HCT116 (cell line): Measurements from ENCODE around the gene PCCB. TPM values are rescaled to one million over a fixed set of nuclear protein-coding genes. Genes with fewer than 3 reads are reported as not detected.

Experiments used
- ATAC-seq: fragments of 200-7000 bp; cut with Tn5 transposase; 2 replicates; pipeline ENCODE4 v1.9.1; 2020; ENCODE audit warnings: mild to moderate bottlenecking, moderate library complexity
- BruUV-seq: library from RNA; stranded (reverse); fragments of 400-500 nt; replicated peaks from 2 replicates; lab custom pipeline; 2021; lab: Mats Ljungman, UMichigan
- CTCF ChIA-PET: fragments of 300-600 bp; sonication (Branson Sonifier 250); formaldehyde crosslinking; loops from one replicate; lab custom pipeline; 2021; ENCODE audit warnings: antibody characterized with exemption; lab: Charles Lee
- POLR2A ChIA-PET: fragments of 300-600, 350-600 bp; sonication (Branson Sonifier 250); formaldehyde crosslinking; loops from one replicate; lab custom pipeline; 2021; ENCODE audit warnings: antibody characterized with exemption; lab: Charles Lee
- RAD21 ChIA-PET, 2 experiments: fragments of 300-600 bp; sonication (Branson Sonifier 250); formaldehyde crosslinking; loops; one replicate each; lab custom pipeline; 2023; ENCODE audit warnings: low total read pairs in 2 of 2; ENCODE audit not compliant: uncharacterized antibody in 2 of 2, unreplicated experiment in 2 of 2, low non-redundant PET in 1 of 2; lab: Charles Lee
- DNase-seq: peaks from one replicate; pipeline ENCODE4 v3.0.0-alpha.2; 2010; ENCODE audit warnings: low read depth, low spot score
- H2AFZ ChIP-seq: fragments of 200-600 bp; shearing (Covaris generic), sonication (generic); 2 replicates; pipeline ENCODE4 v1.6.1; 2017; ENCODE audit warnings: low read depth, mixed run types, mixed read lengths, antibody characterized with exemption, low read length; ENCODE audit not compliant: poor library complexity, severe bottlenecking
- H3K27ac ChIP-seq: 2 replicates; pipeline ENCODE4 v1.5.1; 2012; ENCODE audit warnings: low read depth, low read length
- H3K27me3 ChIP-seq: fragments of 200-600 bp; sonication (generic); 2 replicates; pipeline ENCODE4 v1.6.1; 2016; ENCODE audit warnings: mixed run types, low read length, mixed read lengths; ENCODE audit not compliant: insufficient read depth
- H3K36me3 ChIP-seq, 2 experiments: fragments of 200-500 bp in 1 of 2; fragments of 200-600 bp in 1 of 2; sonication (Bioruptor generic) in 1 of 2; sonication (generic) in 1 of 2; 2 replicates each; pipeline versions ENCODE4 v1.5.1 to v1.6.1; 2014 to 2016; ENCODE audit warnings: low read length in 2 of 2, inconsistent platforms in 1 of 2, mixed read lengths in 1 of 2, mixed run types in 1 of 2; ENCODE audit not compliant: insufficient read depth in 2 of 2, control insufficient read depth in 1 of 2
- H3K4me1 ChIP-seq, 2 experiments: fragments of 200-600 bp in 1 of 2; sonication (generic) in 1 of 2; 2 replicates each; pipeline versions ENCODE4 v1.5.1 to v1.6.1; 2012 to 2017; ENCODE audit warnings: low read length in 2 of 2, inconsistent platforms in 1 of 2, mild to moderate bottlenecking in 1 of 2, mixed read lengths in 1 of 2, mixed run types in 1 of 2, moderate library complexity in 1 of 2; ENCODE audit not compliant: insufficient read depth in 2 of 2, control insufficient read depth in 1 of 2
- H3K4me2 ChIP-seq: fragments of 200-600 bp; sonication (generic); 2 replicates; pipeline ENCODE4 v1.6.1; 2017; ENCODE audit warnings: mixed run types, low read length, mixed read lengths
- H3K4me3 ChIP-seq, 2 experiments: fragments of 200-600 bp in 1 of 2; sonication (generic) in 1 of 2; replicated peaks in 1 of 2; 2 replicates each; pipeline ENCODE4 v1.5.1; 2011 to 2016; ENCODE audit warnings: low read length in 2 of 2, control low read depth in 1 of 2, low read depth in 1 of 2, mild to moderate bottlenecking in 1 of 2, mixed read lengths in 1 of 2, mixed run types in 1 of 2
- H3K79me2 ChIP-seq: fragments of 200-600 bp; sonication (generic); 2 replicates; pipeline ENCODE4 v1.6.1; 2017; ENCODE audit warnings: mild to moderate bottlenecking, mixed run types, low read length, moderate library complexity, mixed read lengths; ENCODE audit not compliant: insufficient read depth
- H3K9ac ChIP-seq: fragments of 200-600 bp; sonication (generic); 2 replicates; pipeline ENCODE4 v1.6.1; 2016; ENCODE audit warnings: low read length, mixed read lengths
- H3K9me2 ChIP-seq: fragments of 200-600 bp; sonication (generic), shearing (Covaris generic); 2 replicates; pipeline ENCODE4 v1.6.1; 2017; ENCODE audit warnings: mixed run types, mild to moderate bottlenecking, moderate library complexity; ENCODE audit not compliant: insufficient read depth
- H3K9me3 ChIP-seq, 2 experiments: fragments of 200-500 bp in 1 of 2; fragments of 200-600 bp in 1 of 2; sonication (Bioruptor generic) in 1 of 2; sonication (generic) in 1 of 2; 2 replicates each; pipeline ENCODE4 v1.6.1; 2014 to 2017; ENCODE audit warnings: low read length in 2 of 2, mixed read lengths in 2 of 2, inconsistent platforms in 1 of 2, low read depth in 1 of 2, mild to moderate bottlenecking in 1 of 2, mixed run types in 1 of 2, moderate library complexity in 1 of 2; ENCODE audit not compliant: control insufficient read depth in 1 of 2, insufficient read depth in 1 of 2
- H4K20me1 ChIP-seq: fragments of 200-600 bp; sonication (generic), shearing (Covaris generic); 2 replicates; pipeline ENCODE4 v1.6.1; 2017; ENCODE audit warnings: mixed run types, mild to moderate bottlenecking, moderate library complexity; ENCODE audit not compliant: insufficient read depth
- CBX3 ChIP-seq: IDR thresholded peaks from 2 replicates; pipeline ENCODE4 v1.6.1; 2012; ENCODE audit warnings: low read depth
- CEBPB ChIP-seq: IDR thresholded peaks from 2 replicates; pipeline ENCODE4 v1.6.1; 2012; ENCODE audit warnings: low read depth
- ELF1 ChIP-seq: IDR thresholded peaks from 2 replicates; pipeline ENCODE4 v1.6.1; 2012; ENCODE audit warnings: low read depth, borderline replicate concordance
- EZH2phosphoT487 ChIP-seq: fragments of 200-600 bp; IDR thresholded peaks from 2 replicates; pipeline ENCODE4 v1.6.1; 2018; ENCODE audit warnings: antibody characterized with exemption, borderline replicate concordance
- FOSL1 ChIP-seq: IDR thresholded peaks from 2 replicates; pipeline ENCODE4 v1.6.1; 2012; ENCODE audit warnings: low read depth
- JUND ChIP-seq: IDR thresholded peaks from 2 replicates; pipeline ENCODE4 v1.6.1; 2012
- POLR2A ChIP-seq: IDR thresholded peaks from 2 replicates; pipeline ENCODE4 v1.7.0; 2011; ENCODE audit warnings: borderline replicate concordance; ENCODE audit not compliant: insufficient read depth, insufficient read length; ENCODE audit errors: extremely low read depth
- POLR2AphosphoS5 ChIP-seq: IDR thresholded peaks from 2 replicates; pipeline ENCODE4 v1.6.1; 2011; ENCODE audit warnings: mild to moderate bottlenecking, low read depth, low read length, moderate library complexity
- REST ChIP-seq: IDR thresholded peaks from 2 replicates; pipeline ENCODE4 v1.6.1; 2012; ENCODE audit warnings: low read depth
- SIN3A ChIP-seq: IDR thresholded peaks from 2 replicates; pipeline ENCODE4 v1.6.1; 2012; ENCODE audit warnings: low read depth
- SP1 ChIP-seq: IDR thresholded peaks from 2 replicates; pipeline ENCODE4 v1.6.1; 2012; ENCODE audit warnings: low read depth
- YY1 ChIP-seq: IDR thresholded peaks from 2 replicates; pipeline ENCODE4 v1.6.1; 2011; ENCODE audit warnings: low read length, low read depth, moderate library complexity, mild to moderate bottlenecking; ENCODE audit not compliant: insufficient replicate concordance; ENCODE audit errors: extremely low read depth
- ZFX ChIP-seq: fragments of 450-650 bp; IDR thresholded peaks from 2 replicates; pipeline ENCODE4 v1.6.1; 2017
- ZNF274 ChIP-seq: fragments of 200-500 bp; sonication (Bioruptor generic); IDR thresholded peaks from 2 replicates; pipeline ENCODE4 v1.6.1; 2014; ENCODE audit warnings: mild to moderate bottlenecking, low read depth, low read length, inconsistent platforms
- intact Hi-C: fragments of 100-400 bp; cut with micrococcal nuclease; formaldehyde crosslinking; loops from 2 replicates; pipeline ENCODE4 v1.10.0; 2022
- total RNA-seq: library from RNA; stranded (reverse); gene quantifications from one replicate; pipeline ENCODE4 v1.2.1, GENCODE V29; 2021; ENCODE audit not compliant: unreplicated experiment

The PCCB gene
- total RNA-seq, 1 experiment from 2014 or later: 48.9 TPM

- no peaks in the 10 kb centered on the region for H3K9me3 ChIP-seq
- no peaks in the 10 kb centered on the region for H3K36me3 ChIP-seq
- H3K79me2 ChIP-seq: peaks cover 17% of the 10 kb centered on the region
- no peak overlapping the region for H3K4me3 ChIP-seq
- ATAC-seq: no peak
- no peaks in the 10 kb centered on the region for H3K27me3 ChIP-seq
- CTCF ChIA-PET: no interaction called here
- H3K4me2 ChIP-seq: no peak overlapping the region
- no peaks in the 10 kb centered on the region for H3K9me2 ChIP-seq
- no TSS peak for BruUV-seq
- no peak overlapping the region for H3K9ac ChIP-seq
- H3K27ac ChIP-seq: no peak overlapping the region
- POLR2A ChIA-PET: no interaction called here
- TF ChIP-seq REST: no peak
- TF ChIP-seq, all 23 proteins: peak for 0
- no peak for DNase-seq
- no peaks in the 10 kb centered on the region for H4K20me1 ChIP-seq
- intact Hi-C loops: no loop called here
- no peak overlapping the region for H2AFZ ChIP-seq
- H3K4me1 ChIP-seq: peaks cover 18 to 23% of the 10 kb centered on the region in 2 experiments
- RAD21 ChIA-PET: no interaction called here
These were observed 2.7 kb upstream of the PCCB start for GRCh38 chr3:136247436-136247835.

- Histone ChIP-seq H3K4me1 (peaks cover 18 to 23% of the 10 kb centered on the region in 2 experiments), H3K27ac (no peak overlapping the region), H3K27me3 (no peaks in the 10 kb centered on the region), H3K9me3 (no peaks in the 10 kb centered on the region), H3K9ac (no peak overlapping the region), H3K9me2 (no peaks in the 10 kb centered on the region), H3K36me3 (no peaks in the 10 kb centered on the region), H4K20me1 (no peaks in the 10 kb centered on the region), H2AFZ (no peak overlapping the region), H3K4me3 (no peak overlapping the region), H3K4me2 (no peak overlapping the region), H3K79me2 (peaks cover 21% of the 10 kb centered on the region)
- intact Hi-C loops: no loop called here
- POLR2A ChIA-PET: interaction anchor here (2.1 kb wide), 1 partner anchor 51 kb away, joined by 6 read pairs; the partner anchor contains the start of gene MSL2
- TF ChIP-seq YY1 (no peak), SP1 (no peak), POLR2AphosphoS5 (no peak), ELF1 (no peak), CBX3 (no peak), POLR2A (no peak), CEBPB (no peak), ZNF274 (no peak), SIN3A (no peak), JUND (no peak), FOSL1 (no peak), EZH2phosphoT487 (no peak), ZFX (no peak)
- no TSS peak for BruUV-seq
- RAD21 ChIA-PET: no interaction called here
- ATAC-seq (no peak), DNase-seq (no peak)
- CTCF ChIA-PET: interaction anchor here (1.1 kb wide), 1 partner anchor 505 kb away, joined by 3 read pairs; the partner anchor contains the start of gene STAG1
These were observed 2.1 kb upstream of the PCCB start for GRCh38 chr3:136247855-136248590.
